CD14-positive monocyte (primary cell): Measurements from ENCODE around the gene NFATC1. TPM values are rescaled to one million over a fixed set of nuclear protein-coding genes. Genes with fewer than 3 reads are reported as not detected.

Source experiments
- DNase-seq, 3 donors: peaks; one replicate each; pipeline ENCODE4 v3.0.0-alpha.2; 2011 to 2022
- H2AFZ ChIP-seq: 2 replicates; pipeline ENCODE4 v1.6.0; 2012; ENCODE audit warnings: mild to moderate bottlenecking, low read depth, low read length, inconsistent platforms; ENCODE audit not compliant: insufficient read depth, poor library complexity, severe bottlenecking
- H3K27ac ChIP-seq, 2 donors: 1 replicate in 1 of 2; 2 replicates in 1 of 2; pipeline ENCODE4 v1.5.1; 2012 to 2013; ENCODE audit warnings: low read length in 2 of 2, control low read depth in 1 of 2, inconsistent platforms in 1 of 2, low read depth in 1 of 2, mild to moderate bottlenecking in 1 of 2
- H3K27me3 ChIP-seq, 2 donors: one replicate each; pipeline versions ENCODE4 v1.6.0 to v1.6.1; 2011 to 2013; ENCODE audit warnings: low read length in 2 of 2; ENCODE audit not compliant: control insufficient read depth in 2 of 2, insufficient read depth in 2 of 2
- H3K36me3 ChIP-seq, 2 donors: replicated peaks in 1 of 2; 1 replicate in 1 of 2; 2 replicates in 1 of 2; pipeline versions ENCODE4 v1.5.1 to v1.6.1; 2012 to 2013; ENCODE audit warnings: low read length in 2 of 2, control low read depth in 1 of 2, inconsistent platforms in 1 of 2, mild to moderate bottlenecking in 1 of 2; ENCODE audit not compliant: insufficient read depth in 2 of 2, control insufficient read depth in 1 of 2
- H3K4me1 ChIP-seq, 2 donors: 1 replicate in 1 of 2; 2 replicates in 1 of 2; pipeline versions ENCODE4 v1.5.1 to v1.6.1; 2012 to 2013; ENCODE audit warnings: low read length in 2 of 2, control low read depth in 1 of 2, inconsistent platforms in 1 of 2, mild to moderate bottlenecking in 1 of 2, moderate library complexity in 1 of 2; ENCODE audit not compliant: insufficient read depth in 2 of 2, control insufficient read depth in 1 of 2
- H3K4me2 ChIP-seq: replicated peaks from 2 replicates; pipeline ENCODE3; 2012; ENCODE audit warnings: low read length, moderate library complexity, mild to moderate bottlenecking; ENCODE audit not compliant: poor library complexity, severe bottlenecking; ENCODE audit errors: extremely low read depth
- H3K4me3 ChIP-seq, 3 experiments: fragments of 200-600 bp in 1 of 3; sonication (generic) in 1 of 3; replicated peaks in 1 of 3; 1 replicate in 2 of 3; 2 replicates in 1 of 3; pipeline ENCODE4 v1.5.1; 2011 to 2013; ENCODE audit warnings: low read length in 3 of 3, mild to moderate bottlenecking in 3 of 3, control low read depth in 2 of 3, low read depth in 2 of 3, inconsistent platforms in 1 of 3, moderate library complexity in 1 of 3
- H3K79me2 ChIP-seq: 2 replicates; pipeline ENCODE4 v1.6.0; 2012; ENCODE audit warnings: mild to moderate bottlenecking, control low read depth, inconsistent platforms, low read length, moderate library complexity; ENCODE audit not compliant: insufficient read depth
- H3K9ac ChIP-seq: 2 replicates; pipeline ENCODE4 v1.6.0; 2017; ENCODE audit warnings: low read length, mild to moderate bottlenecking; ENCODE audit not compliant: insufficient read depth, poor library complexity, severe bottlenecking
- H3K9me3 ChIP-seq, 2 donors: replicated peaks in 1 of 2; 1 replicate in 1 of 2; 2 replicates in 1 of 2; pipeline versions ENCODE4 v1.5.1 to v1.6.1; 2012 to 2013; ENCODE audit warnings: low read length in 2 of 2, control low read depth in 1 of 2; ENCODE audit not compliant: control insufficient read depth in 1 of 2, insufficient read depth in 1 of 2
- H4K20me1 ChIP-seq: 2 replicates; pipeline ENCODE4 v1.6.0; 2012; ENCODE audit warnings: mild to moderate bottlenecking, low read length, control low read depth, moderate library complexity; ENCODE audit not compliant: insufficient read depth
- H3K27ac Mint-ChIP-seq, 7 donors: one replicate each; pipeline ENCODE4 v1.8.0; 2020; ENCODE audit warnings: mild to moderate bottlenecking in 7 of 7, mixed read lengths in 7 of 7, moderate library complexity in 6 of 7, inconsistent platforms in 2 of 7
- H3K27me3 Mint-ChIP-seq, 3 donors: one replicate each; pipeline ENCODE4 v1.8.0; 2021 to 2022; ENCODE audit warnings: low read depth in 3 of 3, mild to moderate bottlenecking in 3 of 3, mixed read lengths in 3 of 3, moderate library complexity in 3 of 3, inconsistent platforms in 1 of 3
- H3K36me3 Mint-ChIP-seq, 2 donors: one replicate each; pipeline ENCODE4 v1.8.0; 2020; ENCODE audit warnings: mixed read lengths in 2 of 2, inconsistent platforms in 1 of 2, mild to moderate bottlenecking in 1 of 2
- H3K4me1 Mint-ChIP-seq: one replicate; pipeline ENCODE4 v1.8.0; 2020; ENCODE audit warnings: mild to moderate bottlenecking, mixed read lengths
- H3K4me3 Mint-ChIP-seq, 2 donors: one replicate each; pipeline ENCODE4 v1.8.0; 2020; ENCODE audit warnings: mild to moderate bottlenecking in 2 of 2, mixed read lengths in 2 of 2, moderate library complexity in 1 of 2
- H3K9me3 Mint-ChIP-seq, 7 donors: one replicate each; pipeline ENCODE4 v1.8.0; 2020 to 2022; ENCODE audit warnings: mixed read lengths in 7 of 7, mild to moderate bottlenecking in 6 of 7, moderate library complexity in 6 of 7, inconsistent platforms in 2 of 7
- CTCF ChIP-seq: fragments of 200-600 bp; IDR thresholded peaks from one replicate; pipeline ENCODE4 v1.8.0; 2022; ENCODE audit warnings: antibody characterized with exemption, mild to moderate bottlenecking
- WGBS: methylation state at CpG from one replicate; pipeline ENCODE4 v1.1.5; 2013; ENCODE audit warnings: missing lambda C conversion rate; ENCODE audit not compliant: insufficient coverage; 5-methylcytosine and 5-hydroxymethylcytosine counted together
- intact Hi-C, 2 donors: fragments of 100-400 bp; cut with micrococcal nuclease; formaldehyde crosslinking; loops; one replicate each; pipeline versions ENCODE4 v1.15.0 to v1.15.1; 2023
- polyA plus RNA-seq, 3 donors: library from polyadenylated mRNA; depleted of rRNA in 1 of 3; unstranded in 2 of 3; stranded (reverse) in 1 of 3; fragments of 300-500 nt in 2 of 3; fragments of >200 nt in 1 of 3; fragmentation: Illumina TruSeq in 2 of 3; gene quantifications; 1 replicate in 2 of 3; 2 replicates in 1 of 3; pipeline ENCODE4 v1.2.3, GENCODE V29; 2012 to 2021

NFATC1 gene
- polyA plus RNA-seq, 3 donors, result 7.8 to 10.7 (median 8.3) TPM

DNA sequence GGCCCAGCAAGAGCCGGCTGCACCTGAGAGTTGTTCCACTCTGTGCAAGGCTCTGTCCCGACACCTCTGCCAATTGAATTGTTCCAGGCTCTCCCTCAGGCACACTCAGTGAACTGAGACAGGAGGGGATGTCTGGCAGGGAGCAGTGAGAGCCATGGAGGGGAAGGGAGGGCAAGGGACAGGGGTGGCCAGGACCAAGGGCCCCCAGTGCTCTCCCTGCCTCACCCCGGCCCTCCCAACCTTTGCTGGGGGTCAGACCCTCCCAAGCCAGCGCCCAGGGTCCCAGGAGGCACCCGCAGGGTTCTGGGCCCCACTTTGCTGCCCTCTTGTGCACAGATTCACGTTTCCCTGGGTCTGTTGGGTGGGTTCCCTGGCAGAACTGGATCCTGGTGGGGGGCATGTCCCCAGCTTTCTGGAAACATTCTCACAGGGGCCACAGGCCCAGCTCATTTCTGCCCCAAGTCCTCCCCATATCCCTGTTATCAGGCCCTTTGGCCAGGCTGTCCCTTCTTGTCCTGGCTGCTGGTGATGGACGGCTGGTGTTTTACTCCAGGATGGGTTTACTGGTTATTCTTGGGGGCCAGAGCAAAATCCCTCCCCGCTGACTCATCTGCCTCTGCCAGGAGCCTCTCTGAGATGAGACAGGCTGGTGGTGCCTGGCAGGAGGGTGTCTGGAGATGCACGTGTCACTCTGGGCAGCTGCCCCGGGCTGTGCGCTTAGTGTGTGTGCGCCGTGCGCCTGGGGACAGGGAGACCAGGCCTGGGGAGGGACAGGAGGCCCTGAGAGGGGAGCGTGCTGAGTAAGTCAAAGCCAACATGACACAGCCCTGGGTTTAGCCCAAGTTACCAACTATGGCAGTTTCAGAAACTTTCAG lies 147.4 kb downstream of the NFATC1 start:
- H4K20me1 ChIP-seq, result no peaks in the 10 kb centered on the region
- Mint-ChIP-seq H3K36me3 (no peaks in the 10 kb centered on the region), H3K4me1 (no peaks in the 10 kb centered on the region), H3K4me3 (no peak overlapping the region), H3K27ac (no peak overlapping the region), H3K27me3 (peaks cover 2 to 7% (median 4%) of the 10 kb centered on the region in 3 donors), H3K9me3 (peaks cover 0 to 6% (median 3%) of the 10 kb centered on the region in 7 donors)
- WGBS, result 92% methylated on average over 12 of the region's 15 CpGs
- no peak for DNase-seq
- H3K27ac ChIP-seq, result no peak overlapping the region
- H3K27me3 ChIP-seq, result no peaks in the 10 kb centered on the region
- TF ChIP-seq CTCF, result no peak
- no peak overlapping the region for H3K4me2 ChIP-seq
- no peaks in the 10 kb centered on the region for H3K36me3 ChIP-seq
- no peaks in the 10 kb centered on the region for H3K4me1 ChIP-seq
- intact Hi-C loops, result no loop called here
- no peak overlapping the region for H3K9ac ChIP-seq
- no peaks in the 10 kb centered on the region for H3K79me2 ChIP-seq
- H3K4me3 ChIP-seq, result no peak overlapping the region
- H3K9me3 ChIP-seq, result no peaks in the 10 kb centered on the region
- no peak overlapping the region for H2AFZ ChIP-seq

DNA sequence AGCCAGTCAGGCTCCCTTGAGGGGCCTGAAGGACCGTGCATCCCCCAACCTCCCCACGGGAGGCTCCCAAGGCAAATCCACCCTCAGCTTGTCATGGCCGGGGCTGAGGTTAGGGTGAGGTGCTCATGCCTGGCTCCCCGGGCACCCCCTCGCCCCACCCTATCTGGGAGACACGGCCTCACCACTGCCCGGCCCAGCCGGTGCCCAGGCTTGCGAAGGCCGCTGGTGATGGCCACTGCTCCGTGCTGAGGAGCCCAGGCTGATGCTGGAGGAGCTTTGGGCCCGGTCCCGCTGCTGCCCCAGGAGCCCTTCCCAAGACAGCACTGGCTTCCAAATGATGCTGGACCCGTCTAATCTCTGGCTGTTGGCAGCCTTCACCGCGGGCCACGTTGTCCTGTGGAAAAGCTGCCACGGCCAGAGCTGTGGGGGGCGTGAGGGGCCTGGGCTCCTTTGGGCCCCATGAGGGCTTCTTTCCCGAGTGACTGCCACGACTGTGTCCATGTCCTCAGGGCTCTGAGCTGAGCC lies 148.2 kb downstream of the NFATC1 start:
- Histone ChIP-seq H3K27ac (no peak overlapping the region), H3K4me2 (no peak overlapping the region), H3K9me3 (no peaks in the 10 kb centered on the region), H3K79me2 (no peaks in the 10 kb centered on the region), H3K27me3 (no peaks in the 10 kb centered on the region), H3K4me3 (no peak overlapping the region), H3K9ac (no peak overlapping the region), H2AFZ (no peak overlapping the region), H4K20me1 (no peaks in the 10 kb centered on the region), H3K36me3 (no peaks in the 10 kb centered on the region), H3K4me1 (no peaks in the 10 kb centered on the region)
- Mint-ChIP-seq H3K36me3 (no peaks in the 10 kb centered on the region), H3K4me3 (no peak overlapping the region), H3K27ac (no peak overlapping the region), H3K27me3 (peaks cover 3 to 7% (median 6%) of the 10 kb centered on the region in 3 donors), H3K9me3 (peaks cover 0 to 6% (median 0%) of the 10 kb centered on the region in 7 donors), H3K4me1 (no peaks in the 10 kb centered on the region)
- intact Hi-C loops, result no loop called here
- DNase-seq, result no peak
- TF ChIP-seq CTCF, result no peak
- WGBS, result 96% methylated on average over 18 of the region's 21 CpGs
